WERI-Rb-1 (cell line): ENCODE results near the gene ANKRD33B.

Experiments
- DNase-seq: peaks from one replicate; pipeline ENCODE4 v3.0.0-alpha.2; 2020
- H3K27ac ChIP-seq: fragments of 250-450 bp; sonication (Bioruptor Pico); 2 replicates; pipeline ENCODE4 v1.5.1; 2020; ENCODE audit warnings: mild to moderate bottlenecking, moderate library complexity
- H3K27me3 ChIP-seq: fragments of 250-450 bp; sonication (Bioruptor Pico); 2 replicates; pipeline ENCODE4 v1.5.1; 2021; ENCODE audit warnings: mild to moderate bottlenecking, low read depth, moderate library complexity; ENCODE audit not compliant: insufficient read depth, severe bottlenecking
- H3K36me3 ChIP-seq: fragments of 250-450 bp; sonication (Bioruptor Pico); 2 replicates; pipeline ENCODE4 v1.5.1; 2020; ENCODE audit warnings: mild to moderate bottlenecking, moderate library complexity
- H3K4me3 ChIP-seq: 2 replicates; pipeline ENCODE4 v1.5.1; 2011; ENCODE audit warnings: low read depth, mild to moderate bottlenecking, control low read depth, low read length
- H3K9me3 ChIP-seq: fragments of 250-450 bp; sonication (Bioruptor Pico); 2 replicates; pipeline ENCODE4 v1.5.1; 2021; ENCODE audit warnings: mild to moderate bottlenecking, moderate library complexity; ENCODE audit not compliant: severe bottlenecking
- CTCF ChIP-seq: IDR thresholded peaks from 2 replicates; pipeline ENCODE4 v1.5.1; 2011; ENCODE audit warnings: low read depth, mild to moderate bottlenecking, control low read depth, inconsistent platforms, low read length

ANKRD33B gene

GRCh38 chr5:10648806-10649665, 85.2 kb downstream of the ANKRD33B start:
- no peak for TF ChIP-seq CTCF
- no peak overlapping the region for H3K4me3 ChIP-seq
- peaks cover 85% of the 10 kb centered on the region for H3K36me3 ChIP-seq
- H3K27me3 ChIP-seq = no peaks in the 10 kb centered on the region
- DNase-seq = no peak
- H3K9me3 ChIP-seq = no peaks in the 10 kb centered on the region
- H3K27ac ChIP-seq = no peak overlapping the region

- Histone ChIP-seq H3K9me3 (no peaks in the 10 kb centered on the region), H3K27ac (no peak overlapping the region), H3K27me3 (no peaks in the 10 kb centered on the region), H3K4me3 (no peak overlapping the region), H3K36me3 (peaks cover 85% of the 10 kb centered on the region)
- DNase-seq = no peak
- no peak for TF ChIP-seq CTCF
Observed at GRCh38 chr5:10649666-10650380, 86.0 kb downstream of the ANKRD33B start.

GRCh38 chr5:10652151-10652550, 88.3 kb downstream of the ANKRD33B start:
- no peak for TF ChIP-seq CTCF
- Histone ChIP-seq H3K27ac (no peak overlapping the region), H3K36me3 (peaks cover 85% of the 10 kb centered on the region), H3K4me3 (no peak overlapping the region), H3K9me3 (no peaks in the 10 kb centered on the region), H3K27me3 (no peaks in the 10 kb centered on the region)
- no peak for DNase-seq

- Histone ChIP-seq H3K27me3 (no peaks in the 10 kb centered on the region), H3K4me3 (no peak overlapping the region), H3K27ac (no peak overlapping the region), H3K36me3 (peaks cover 81% of the 10 kb centered on the region), H3K9me3 (no peaks in the 10 kb centered on the region)
- no peak for TF ChIP-seq CTCF
- DNase-seq = no peak
Observed at GRCh38 chr5:10652606-10653005, 88.7 kb downstream of the ANKRD33B start.

- Histone ChIP-seq H3K36me3 (peaks cover 79% of the 10 kb centered on the region), H3K27ac (no peak overlapping the region), H3K9me3 (no peaks in the 10 kb centered on the region), H3K27me3 (no peaks in the 10 kb centered on the region), H3K4me3 (no peak overlapping the region)
- DNase-seq = no peak
- no peak for TF ChIP-seq CTCF
Observed at GRCh38 chr5:10653043-10653442, 89.2 kb downstream of the ANKRD33B start.
